Stomach (tissue), 9 donors: ENCODE data around the gene APLF. TPM values are rescaled to one million over a fixed set of nuclear protein-coding genes. Genes with fewer than 3 reads are reported as not detected.

Experiments used
- DNase-seq, 2 donors: peaks; one replicate each; pipeline versions ENCODE4 v3.0.0 to v3.0.0-alpha.2; 2013 to 2019
- H3K27ac ChIP-seq, 5 donors: fragments of 200-600 bp in 4 of 5; sonication (generic) in 4 of 5; one replicate each; pipeline ENCODE4 v1.5.1; 2013 to 2019; ENCODE audit warnings: mild to moderate bottlenecking in 1 of 5, moderate library complexity in 1 of 5
- H3K27me3 ChIP-seq, 3 donors: fragments of 200-600 bp; sonication (generic); one replicate each; pipeline ENCODE4 v1.5.1; 2017 to 2019; ENCODE audit warnings: mixed run types in 1 of 3
- H3K36me3 ChIP-seq, 4 donors: fragments of 200-600 bp; sonication (generic); 1 replicate in 3 of 4; 2 replicates in 1 of 4; pipeline ENCODE4 v1.5.1; 2016 to 2019
- H3K4me1 ChIP-seq, 4 donors: fragments of 200-600 bp; sonication (generic); one replicate each; pipeline ENCODE4 v1.5.1; 2016 to 2019
- H3K4me3 ChIP-seq, 4 donors: fragments of 200-600 bp; sonication (generic) in 3 of 4; one replicate each; pipeline ENCODE4 v1.5.1; 2016 to 2019; ENCODE audit warnings: mild to moderate bottlenecking in 1 of 4
- H3K9me3 ChIP-seq, 4 donors: fragments of 200-600 bp; sonication (generic); one replicate each; pipeline ENCODE4 v1.5.1; 2016 to 2019
- EP300 ChIP-seq: sonication (generic); formaldehyde crosslinking; IDR thresholded peaks from one replicate; pipeline ENCODE4 v1.6.1; 2017; ENCODE audit warnings: antibody characterized with exemption
- POLR2A ChIP-seq, 4 donors: fragments of 450-650 bp; IDR thresholded peaks; one replicate each; pipeline ENCODE4 v1.6.1; 2016; ENCODE audit warnings: antibody characterized with exemption in 4 of 4, control low read depth in 2 of 4, mild to moderate bottlenecking in 1 of 4, moderate library complexity in 1 of 4
- POLR2AphosphoS5 ChIP-seq, 3 donors: sonication (generic); formaldehyde crosslinking; IDR thresholded peaks; one replicate each; pipeline ENCODE4 v1.6.1; 2016; ENCODE audit warnings: antibody characterized with exemption in 3 of 3
- whole genome bisulfite sequencing, 5 donors: extraction: QIAGEN DNeasy Blood & Tissue Kit in 3 of 5; methylation state at CpG; one replicate each; pipeline versions ENCODE4 v1.1.5 to v1.1.7; 2013 to 2018; 5-methylcytosine and 5-hydroxymethylcytosine counted together
- intact Hi-C: fragments of 100-400 bp; cut with DNase I; formaldehyde crosslinking; loops from one replicate; pipeline ENCODE4 v1.15.1; 2023; ENCODE audit warnings: low total_unique reads
- polyA plus RNA-seq, 3 donors: library from polyadenylated mRNA; stranded (reverse); fragments of 200-250 nt; gene quantifications; one replicate each; pipeline ENCODE4 v1.2.3, GENCODE V29; 2013
- total RNA-seq, 5 donors: library from RNA; depleted of rRNA; stranded (reverse); fragments of >200 nt; gene quantifications; one replicate each; pipeline versions ENCODE4 v1.1.0 to v1.2.3, GENCODE V29; 2014 to 2016
- TF ChIP-seq, protein P1 (sequence below), 7 experiments: fragments of 450-650 bp in 4 of 7; fragments of 200-600 bp in 3 of 7; sonication (generic) in 3 of 7; IDR thresholded peaks; one replicate each; pipeline ENCODE4 v1.5.1; 2016 to 2019; ENCODE audit warnings: antibody characterized with exemption in 7 of 7, control low read depth in 2 of 7, mild to moderate bottlenecking in 1 of 7
- donor health status: healthy with polysubstance abuse.
- donor health status: Bipolar disorder and iron deficiency.
- donor health status: healthy.

The APLF gene
- total and polyA plus RNA-seq, 8 donors = 0.29 to 9.4 (median 0.77) TPM

DNA sequence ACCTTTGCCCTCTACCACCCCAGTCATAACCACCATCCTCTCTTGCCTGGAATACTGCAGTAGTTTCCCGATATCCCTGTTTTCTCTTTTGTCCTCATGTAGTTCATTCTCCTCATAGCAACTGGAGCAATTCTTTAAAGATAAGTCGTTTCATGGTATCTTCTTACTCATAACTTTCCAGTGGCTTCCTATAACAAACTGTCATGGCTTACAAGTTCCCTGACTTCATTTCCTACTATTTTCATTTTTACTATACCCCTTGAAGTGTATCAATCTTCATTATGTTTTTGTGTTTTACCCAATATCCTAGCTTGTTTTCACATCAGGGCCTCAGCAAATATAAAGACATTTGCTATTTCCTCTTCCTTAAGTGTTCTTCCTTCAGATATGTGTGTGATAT lies 92.3 kb downstream of the APLF start:
- intact Hi-C loops = no loop called here
- DNase-seq = no peak
- WGBS, 5 donors = 72 to 96% (median 88%) methylated on average over 2 of the region's 2 CpGs

DNA sequence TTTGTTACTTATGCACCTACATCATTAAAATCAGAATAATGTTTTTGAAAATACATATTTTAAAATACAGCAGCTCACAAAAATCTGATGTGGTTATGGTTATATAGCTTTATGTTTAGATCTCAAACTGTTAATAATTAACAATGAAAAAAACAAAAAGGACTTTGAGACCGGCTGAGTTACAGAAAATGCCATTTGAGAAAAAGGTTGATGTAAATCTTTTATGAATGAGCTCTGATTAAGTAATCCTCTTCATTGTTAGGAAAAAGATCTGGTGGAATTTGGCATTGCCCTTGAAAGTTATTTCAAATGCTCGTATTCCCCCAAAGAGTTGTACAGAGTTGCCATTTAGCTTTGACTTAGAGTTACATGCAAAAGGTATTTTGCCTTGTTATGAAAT lies 93.2 kb downstream of the APLF start:
- Histone ChIP-seq H3K4me3 (no peak overlapping the region), H3K27me3 (no peaks in the 10 kb centered on the region), H3K9me3 (no peaks in the 10 kb centered on the region), H3K27ac (no peak overlapping the region), H3K4me1 (no peaks in the 10 kb centered on the region), H3K36me3 (no peaks in the 10 kb centered on the region)
- no peak for DNase-seq
- WGBS, 5 donors = 60 to 82% (median 75%) methylated on average over 2 of the region's 2 CpGs
- intact Hi-C loops = no loop called here
- TF ChIP-seq, protein P1, sequence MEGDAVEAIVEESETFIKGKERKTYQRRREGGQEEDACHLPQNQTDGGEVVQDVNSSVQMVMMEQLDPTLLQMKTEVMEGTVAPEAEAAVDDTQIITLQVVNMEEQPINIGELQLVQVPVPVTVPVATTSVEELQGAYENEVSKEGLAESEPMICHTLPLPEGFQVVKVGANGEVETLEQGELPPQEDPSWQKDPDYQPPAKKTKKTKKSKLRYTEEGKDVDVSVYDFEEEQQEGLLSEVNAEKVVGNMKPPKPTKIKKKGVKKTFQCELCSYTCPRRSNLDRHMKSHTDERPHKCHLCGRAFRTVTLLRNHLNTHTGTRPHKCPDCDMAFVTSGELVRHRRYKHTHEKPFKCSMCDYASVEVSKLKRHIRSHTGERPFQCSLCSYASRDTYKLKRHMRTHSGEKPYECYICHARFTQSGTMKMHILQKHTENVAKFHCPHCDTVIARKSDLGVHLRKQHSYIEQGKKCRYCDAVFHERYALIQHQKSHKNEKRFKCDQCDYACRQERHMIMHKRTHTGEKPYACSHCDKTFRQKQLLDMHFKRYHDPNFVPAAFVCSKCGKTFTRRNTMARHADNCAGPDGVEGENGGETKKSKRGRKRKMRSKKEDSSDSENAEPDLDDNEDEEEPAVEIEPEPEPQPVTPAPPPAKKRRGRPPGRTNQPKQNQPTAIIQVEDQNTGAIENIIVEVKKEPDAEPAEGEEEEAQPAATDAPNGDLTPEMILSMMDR (IDR thresholded peaks at IDR 0.05) = no peak
- TF ChIP-seq EP300 = no peak
- no peak for TF ChIP-seq POLR2A (IDR thresholded peaks at IDR 0.05)
- TF ChIP-seq POLR2AphosphoS5 (IDR thresholded peaks at IDR 0.05) = no peak

More for the DNA sequence above, 92.3 kb downstream of the APLF start:
- no peak overlapping the region for H3K4me3 ChIP-seq
- no peaks in the 10 kb centered on the region for H3K36me3 ChIP-seq
- H3K27me3 ChIP-seq = no peaks in the 10 kb centered on the region
- H3K4me1 ChIP-seq = no peaks in the 10 kb centered on the region
- no peak overlapping the region for H3K27ac ChIP-seq
- TF ChIP-seq POLR2AphosphoS5 (IDR thresholded peaks at IDR 0.05) (no peak), POLR2A (IDR thresholded peaks at IDR 0.05) (no peak), EP300 (no peak)
- TF ChIP-seq, protein P1 (IDR thresholded peaks at IDR 0.05) = no peak
- H3K9me3 ChIP-seq = no peaks in the 10 kb centered on the region

DNA sequence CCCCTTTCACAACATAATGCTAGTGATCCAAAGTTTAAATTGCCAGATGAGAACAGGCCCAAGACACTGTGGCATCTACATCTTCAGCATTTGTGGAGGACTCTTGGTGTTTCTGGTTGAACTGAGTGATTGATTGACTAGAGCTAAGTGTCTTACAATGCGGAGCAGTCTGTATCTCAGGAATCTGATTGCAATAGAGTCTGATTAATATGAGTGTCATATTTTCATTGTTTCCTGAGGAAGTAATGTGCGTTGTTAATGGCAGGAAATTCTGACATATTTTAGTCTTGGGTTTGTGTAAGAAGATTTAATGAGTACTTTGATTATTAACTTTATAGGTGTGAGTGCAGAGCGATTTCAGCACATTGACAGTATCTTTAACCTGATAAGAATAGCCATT lies 94.0 kb downstream of the APLF start:
- Histone ChIP-seq H3K4me1 (no peaks in the 10 kb centered on the region), H3K4me3 (no peak overlapping the region), H3K36me3 (no peaks in the 10 kb centered on the region), H3K9me3 (no peaks in the 10 kb centered on the region), H3K27ac (no peak overlapping the region), H3K27me3 (no peaks in the 10 kb centered on the region)
- intact Hi-C loops = no loop called here
- WGBS, 5 donors = 75 to 91% (median 82%) methylated on average over 3 of the region's 3 CpGs
- TF ChIP-seq EP300 = no peak
- TF ChIP-seq, protein P1 (IDR thresholded peaks at IDR 0.05) = no peak
- no peak for TF ChIP-seq POLR2AphosphoS5 (IDR thresholded peaks at IDR 0.05)
- no peak for TF ChIP-seq POLR2A (IDR thresholded peaks at IDR 0.05)
- no peak for DNase-seq

DNA sequence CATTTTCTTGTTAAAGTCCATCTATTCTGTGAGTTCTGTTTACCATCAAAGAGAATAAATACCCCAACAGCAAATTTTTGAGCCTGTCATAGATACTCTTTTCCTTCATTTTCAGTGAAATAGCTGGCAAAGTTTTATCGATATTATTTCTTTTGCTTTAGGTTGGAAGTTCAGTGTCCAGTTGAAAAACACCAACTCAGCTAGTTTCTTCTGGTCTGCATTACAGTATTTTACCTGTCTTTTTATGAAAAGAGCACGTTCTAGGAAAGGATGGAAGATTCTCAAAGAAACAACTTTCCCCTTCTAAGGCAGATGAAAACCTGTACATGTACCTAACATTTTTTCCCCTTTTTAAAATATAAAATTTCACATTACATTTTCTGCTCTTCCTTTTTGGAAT lies 95.5 kb downstream of the APLF start:
- Histone ChIP-seq H3K27ac (no peak overlapping the region), H3K36me3 (no peaks in the 10 kb centered on the region), H3K4me3 (no peak overlapping the region), H3K27me3 (no peaks in the 10 kb centered on the region), H3K4me1 (no peaks in the 10 kb centered on the region), H3K9me3 (no peaks in the 10 kb centered on the region)
- intact Hi-C loops = no loop called here
- WGBS, 5 donors = 90 to 99% (median 97%) methylated on average over 2 of the region's 2 CpGs
- TF ChIP-seq, protein P1 (IDR thresholded peaks at IDR 0.05) = no peak
- no peak for TF ChIP-seq EP300
- TF ChIP-seq POLR2A (IDR thresholded peaks at IDR 0.05) = no peak
- no peak for TF ChIP-seq POLR2AphosphoS5 (IDR thresholded peaks at IDR 0.05)
- DNase-seq = no peak
